ENCODE data around the gene JMJD1C.
"Not testable (repeated sequence)": the region's sequence is repeated elsewhere in the genome, so short reads cannot be mapped to it uniquely, and the experiment has no call there.

The JMJD1C gene

DNA sequence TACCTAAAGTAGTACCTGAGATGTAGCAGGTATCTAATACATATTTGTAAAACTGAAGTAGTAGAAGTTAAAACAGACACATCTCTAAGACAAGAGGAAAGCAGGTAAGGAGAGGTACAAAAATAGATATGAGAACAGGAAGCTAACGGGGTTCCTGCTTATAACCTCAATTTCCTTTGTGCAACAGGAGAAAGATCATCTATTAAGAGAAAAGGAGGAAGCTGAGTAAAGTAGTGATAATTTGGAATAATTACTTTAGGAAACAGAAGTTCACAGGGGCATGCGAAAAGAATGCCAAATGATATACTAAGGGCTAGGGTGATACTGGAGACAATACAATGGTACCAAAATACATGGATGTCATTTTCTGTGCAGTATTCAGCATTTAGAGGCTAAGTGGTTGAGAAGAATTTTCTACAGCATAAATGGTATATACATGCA is 223.9 kb downstream of the JMJD1C start:
- H3K9me3 ChIP-seq (ENCODE audit: control insufficient read depth in 2 of 2, low read length in 2 of 2), result no peaks in the 10 kb centered on the region
- no peak overlapping the region for H3K27ac ChIP-seq (ENCODE audit: low read length)
- H3K4me1 ChIP-seq (ENCODE audit: control insufficient read depth, insufficient read depth, low read length), result no peaks in the 10 kb centered on the region
- no peaks in the 10 kb centered on the region for H3K36me3 ChIP-seq (ENCODE audit: control insufficient read depth in 2 of 2, insufficient read depth in 2 of 2, low read length in 2 of 2)
- no peak overlapping the region for H3K9ac ChIP-seq (ENCODE audit: low read length in 2 of 2)
- H3K27me3 ChIP-seq (ENCODE audit: control insufficient read depth in 1 of 2, insufficient read depth in 2 of 2, low read length in 2 of 2), result no peaks in the 10 kb centered on the region
- no peak overlapping the region for H3K4me3 ChIP-seq (ENCODE audit: low read length in 2 of 2)

DNA sequence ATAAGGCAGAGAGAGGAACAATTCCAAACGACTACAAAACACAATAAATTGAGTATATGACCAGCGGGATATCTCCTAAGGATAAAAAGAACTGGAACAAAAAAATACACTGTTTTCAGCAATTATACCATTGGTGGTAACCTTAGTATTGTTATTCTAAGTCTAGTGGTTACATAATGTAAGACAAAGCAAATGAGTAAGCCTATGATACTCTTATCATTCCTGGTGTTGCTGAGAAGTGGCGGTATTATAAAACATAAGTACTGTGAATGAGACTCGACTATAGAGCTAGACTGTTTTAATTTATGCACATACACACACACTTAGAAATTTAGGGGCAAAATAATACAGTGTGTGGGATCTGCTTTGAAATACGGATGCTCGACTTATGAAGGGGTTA is 225.0 kb downstream of the JMJD1C start:
- H3K9ac ChIP-seq (ENCODE audit: low read length in 2 of 2), result no peak overlapping the region
- H3K9me3 ChIP-seq (ENCODE audit: control insufficient read depth in 2 of 2, low read length in 2 of 2), result no peaks in the 10 kb centered on the region
- H3K36me3 ChIP-seq (ENCODE audit: control insufficient read depth in 2 of 2, insufficient read depth in 2 of 2, low read length in 2 of 2), result no peaks in the 10 kb centered on the region
- H3K27ac ChIP-seq (ENCODE audit: low read length), result no peak overlapping the region
- H3K4me1 ChIP-seq (ENCODE audit: control insufficient read depth, insufficient read depth, low read length), result no peaks in the 10 kb centered on the region
- no peak overlapping the region for H3K4me3 ChIP-seq (ENCODE audit: low read length in 2 of 2)
- no peaks in the 10 kb centered on the region for H3K27me3 ChIP-seq (ENCODE audit: control insufficient read depth in 1 of 2, insufficient read depth in 2 of 2, low read length in 2 of 2)

DNA sequence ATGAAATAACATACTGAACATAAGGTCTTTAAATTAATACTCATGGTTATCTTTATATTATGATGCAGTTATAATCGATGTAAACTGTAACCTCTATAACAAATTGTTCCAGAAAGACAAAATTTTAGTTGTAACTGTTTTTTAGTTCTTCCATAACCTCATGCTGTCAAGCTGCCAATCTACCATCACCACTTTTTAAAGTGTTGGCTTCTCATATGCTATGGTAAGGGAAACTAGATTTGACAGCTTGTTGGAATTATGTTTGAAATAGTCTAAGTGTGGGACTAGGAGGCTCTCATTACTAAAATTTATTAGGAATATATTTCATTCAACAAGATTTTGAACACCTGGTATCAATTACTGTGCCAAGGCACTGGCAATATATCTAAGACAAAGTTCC is 227.3 kb downstream of the JMJD1C start:
- no peak overlapping the region for H3K9ac ChIP-seq (ENCODE audit: low read length in 2 of 2)
- no peak overlapping the region for H3K27ac ChIP-seq (ENCODE audit: low read length)
- H3K4me1 ChIP-seq (ENCODE audit: control insufficient read depth, insufficient read depth, low read length), result no peaks in the 10 kb centered on the region
- no peaks in the 10 kb centered on the region for H3K36me3 ChIP-seq (ENCODE audit: control insufficient read depth in 2 of 2, insufficient read depth in 2 of 2, low read length in 2 of 2)
- no peak overlapping the region for H3K4me3 ChIP-seq (ENCODE audit: low read length in 2 of 2)
- H3K9me3 ChIP-seq (ENCODE audit: control insufficient read depth in 2 of 2, low read length in 2 of 2), result no peaks in the 10 kb centered on the region
- no peaks in the 10 kb centered on the region for H3K27me3 ChIP-seq (ENCODE audit: control insufficient read depth in 1 of 2, insufficient read depth in 2 of 2, low read length in 2 of 2)

DNA sequence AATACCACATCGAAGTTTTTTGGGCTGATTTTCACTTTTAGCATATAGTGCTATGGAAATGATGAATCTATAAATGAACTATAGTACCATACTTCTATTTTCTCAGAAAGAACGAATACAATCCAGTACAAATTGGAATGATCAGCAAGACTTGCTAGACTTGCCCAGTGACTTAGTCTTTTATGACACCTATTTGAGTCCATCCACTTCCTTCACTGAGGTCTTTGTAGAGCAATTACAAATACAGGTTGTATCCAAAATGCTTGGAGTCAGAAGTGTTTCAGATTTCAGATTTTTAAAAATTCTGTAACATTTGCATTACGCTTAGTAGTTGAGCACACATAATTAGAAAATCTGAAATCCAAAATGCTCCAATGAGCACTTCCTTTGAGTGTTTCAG is 228.4 kb downstream of the JMJD1C start:
- Histone ChIP-seq H3K27ac (ENCODE audit: low read length) (no peak overlapping the region), H3K9ac (ENCODE audit: low read length in 2 of 2) (no peak overlapping the region), H3K4me3 (ENCODE audit: low read length in 2 of 2) (no peak overlapping the region), H3K27me3 (ENCODE audit: control insufficient read depth in 1 of 2, insufficient read depth in 2 of 2, low read length in 2 of 2) (no peaks in the 10 kb centered on the region), H3K4me1 (ENCODE audit: control insufficient read depth, insufficient read depth, low read length) (no peaks in the 10 kb centered on the region), H3K9me3 (ENCODE audit: control insufficient read depth in 2 of 2, low read length in 2 of 2) (no peaks in the 10 kb centered on the region), H3K36me3 (ENCODE audit: control insufficient read depth in 2 of 2, insufficient read depth in 2 of 2, low read length in 2 of 2) (no peaks in the 10 kb centered on the region)

DNA sequence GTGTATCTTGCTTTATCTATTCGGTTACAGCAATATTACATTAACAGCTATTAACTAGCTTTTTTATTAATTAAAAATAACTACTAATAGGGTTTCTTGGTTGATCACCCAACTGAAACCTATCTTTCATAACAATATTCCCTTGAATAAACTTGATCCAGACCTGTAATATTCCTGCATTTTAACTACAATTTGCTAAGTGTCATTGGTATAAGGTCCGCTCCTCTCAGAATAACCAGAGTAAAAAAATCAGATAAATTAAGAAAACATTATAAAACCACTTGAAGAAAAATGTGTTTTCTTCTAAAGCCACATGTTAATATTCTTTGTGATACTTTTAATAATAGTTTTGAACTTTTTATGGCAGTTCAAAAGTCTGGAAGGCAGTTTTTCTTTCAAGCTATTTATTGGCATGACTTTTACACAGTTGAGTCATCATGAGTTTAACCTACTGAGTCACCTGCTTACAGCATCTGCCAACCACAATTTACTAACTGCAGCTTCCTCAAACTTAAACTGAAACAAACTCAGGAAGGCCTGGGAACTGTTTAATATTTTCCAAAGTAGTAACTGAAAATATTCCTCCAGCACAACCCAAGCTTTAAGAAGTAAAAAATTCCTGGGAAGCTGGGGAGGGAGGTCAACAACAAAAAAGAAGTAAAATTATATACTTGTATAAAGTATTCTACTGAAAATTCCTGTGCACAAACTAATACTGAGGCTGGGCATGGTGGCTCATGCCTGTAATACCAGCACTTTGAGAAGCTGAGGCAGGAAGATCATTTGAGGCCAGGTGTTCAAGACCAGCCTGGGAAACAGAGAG is 229.5 kb downstream of the JMJD1C start:
- no peak overlapping the region for H3K27ac ChIP-seq (ENCODE audit: low read length)
- H3K27me3 ChIP-seq (ENCODE audit: control insufficient read depth in 1 of 2, insufficient read depth in 2 of 2, low read length in 2 of 2), result no peaks in the 10 kb centered on the region
- no peaks in the 10 kb centered on the region for H3K4me1 ChIP-seq (ENCODE audit: control insufficient read depth, insufficient read depth, low read length)
- H3K9me3 ChIP-seq (ENCODE audit: control insufficient read depth in 2 of 2, low read length in 2 of 2), result no peaks in the 10 kb centered on the region
- H3K36me3 ChIP-seq (ENCODE audit: control insufficient read depth in 2 of 2, insufficient read depth in 2 of 2, low read length in 2 of 2), result no peaks in the 10 kb centered on the region
- H3K4me3 ChIP-seq (ENCODE audit: low read length in 2 of 2), result no peak overlapping the region
- H3K9ac ChIP-seq (ENCODE audit: low read length in 2 of 2), result peak overlapping the region in 1 of 2 donors; percentile 4

DNA sequence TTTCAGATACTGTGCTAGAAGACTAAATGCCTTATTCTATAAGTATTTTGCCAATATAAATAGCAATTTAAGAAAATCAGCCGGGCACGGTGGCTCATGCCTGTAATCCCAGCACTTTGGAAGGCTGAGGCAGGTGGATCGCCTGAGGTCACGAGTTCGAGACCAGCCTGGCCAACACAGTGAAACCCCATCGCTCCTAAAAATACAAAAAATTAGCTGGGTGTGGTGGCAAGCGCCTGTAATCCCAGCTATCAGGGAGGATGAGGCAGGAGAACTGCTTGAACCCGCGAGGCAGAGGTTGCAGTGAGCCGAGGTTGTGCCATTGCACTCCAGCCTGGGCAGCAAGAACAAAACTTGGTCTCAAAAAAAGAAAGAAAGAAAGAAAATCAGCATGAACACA is 230.6 kb downstream of the JMJD1C start:
- H3K9me3 ChIP-seq (ENCODE audit: control insufficient read depth in 2 of 2, low read length in 2 of 2); H3K36me3 ChIP-seq (ENCODE audit: control insufficient read depth in 2 of 2, insufficient read depth in 2 of 2, low read length in 2 of 2); H3K27me3 ChIP-seq (ENCODE audit: control insufficient read depth in 1 of 2, insufficient read depth in 2 of 2, low read length in 2 of 2); H3K27ac ChIP-seq (ENCODE audit: low read length); H3K4me1 ChIP-seq (ENCODE audit: control insufficient read depth, insufficient read depth, low read length); H3K9ac ChIP-seq (ENCODE audit: low read length in 2 of 2); H3K4me3 ChIP-seq (ENCODE audit: low read length in 2 of 2): not testable (repeated sequence)

DNA sequence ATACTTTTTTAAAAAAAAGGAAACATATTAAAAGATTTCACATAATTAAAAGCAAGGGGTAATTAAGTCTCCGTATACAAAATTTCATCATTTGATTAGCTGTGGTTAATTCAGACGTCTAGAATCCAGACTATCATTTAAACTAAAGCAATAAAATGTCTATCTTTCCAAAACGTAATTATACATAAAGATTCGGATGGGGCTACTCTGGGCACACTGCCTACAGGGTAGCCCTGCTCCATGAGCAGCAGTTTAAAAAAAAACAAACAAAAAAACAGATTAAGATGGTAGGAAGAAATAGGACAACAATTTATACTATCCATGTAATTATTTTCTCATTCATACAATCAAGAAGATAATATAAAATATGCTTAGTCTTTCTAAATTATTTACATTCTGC is 236.6 kb downstream of the JMJD1C start:
- Histone ChIP-seq H3K4me1 (ENCODE audit: control insufficient read depth, insufficient read depth, low read length) (no peaks in the 10 kb centered on the region), H3K27ac (ENCODE audit: low read length) (no peak overlapping the region)

DNA sequence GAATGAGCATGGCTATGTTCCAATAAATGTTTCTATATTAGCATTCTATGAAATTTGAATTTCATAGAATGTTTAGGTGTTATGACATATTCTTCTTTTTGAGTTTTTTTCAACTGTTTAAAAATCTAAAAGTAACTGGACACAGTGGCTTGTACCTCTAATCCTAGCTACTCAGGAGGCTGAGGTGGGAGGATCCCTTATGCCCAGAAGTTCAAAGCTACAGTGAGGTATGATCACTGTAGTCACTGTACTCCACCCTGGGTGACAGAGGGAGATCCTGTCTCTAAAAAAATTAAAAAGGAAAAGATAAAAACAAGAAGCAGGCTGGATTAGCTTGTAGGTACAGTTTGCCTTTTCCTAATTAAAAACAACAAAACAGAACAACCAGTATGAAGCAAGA is 237.5 kb downstream of the JMJD1C start:
- Histone ChIP-seq H3K4me1 (ENCODE audit: control insufficient read depth, insufficient read depth, low read length) (no peaks in the 10 kb centered on the region), H3K27ac (ENCODE audit: low read length) (no peak overlapping the region), H3K9me3 (ENCODE audit: control insufficient read depth in 2 of 2, low read length in 2 of 2) (no peaks in the 10 kb centered on the region), H3K9ac (ENCODE audit: low read length in 2 of 2) (no peak overlapping the region), H3K27me3 (ENCODE audit: control insufficient read depth in 1 of 2, insufficient read depth in 2 of 2, low read length in 2 of 2) (no peaks in the 10 kb centered on the region), H3K4me3 (ENCODE audit: low read length in 2 of 2) (no peak overlapping the region), H3K36me3 (ENCODE audit: control insufficient read depth in 2 of 2, insufficient read depth in 2 of 2, low read length in 2 of 2) (peaks cover 0 to 3% of the 10 kb centered on the region in 2 donors)

More for the DNA sequence above, 236.6 kb downstream of the JMJD1C start:
- Histone ChIP-seq H3K9ac (ENCODE audit: low read length in 2 of 2) (no peak overlapping the region), H3K27me3 (ENCODE audit: control insufficient read depth in 1 of 2, insufficient read depth in 2 of 2, low read length in 2 of 2) (no peaks in the 10 kb centered on the region), H3K36me3 (ENCODE audit: control insufficient read depth in 2 of 2, insufficient read depth in 2 of 2, low read length in 2 of 2) (peaks cover 0 to 3% of the 10 kb centered on the region in 2 donors), H3K4me3 (ENCODE audit: low read length in 2 of 2) (no peak overlapping the region), H3K9me3 (ENCODE audit: control insufficient read depth in 2 of 2, low read length in 2 of 2) (no peaks in the 10 kb centered on the region)

DNA sequence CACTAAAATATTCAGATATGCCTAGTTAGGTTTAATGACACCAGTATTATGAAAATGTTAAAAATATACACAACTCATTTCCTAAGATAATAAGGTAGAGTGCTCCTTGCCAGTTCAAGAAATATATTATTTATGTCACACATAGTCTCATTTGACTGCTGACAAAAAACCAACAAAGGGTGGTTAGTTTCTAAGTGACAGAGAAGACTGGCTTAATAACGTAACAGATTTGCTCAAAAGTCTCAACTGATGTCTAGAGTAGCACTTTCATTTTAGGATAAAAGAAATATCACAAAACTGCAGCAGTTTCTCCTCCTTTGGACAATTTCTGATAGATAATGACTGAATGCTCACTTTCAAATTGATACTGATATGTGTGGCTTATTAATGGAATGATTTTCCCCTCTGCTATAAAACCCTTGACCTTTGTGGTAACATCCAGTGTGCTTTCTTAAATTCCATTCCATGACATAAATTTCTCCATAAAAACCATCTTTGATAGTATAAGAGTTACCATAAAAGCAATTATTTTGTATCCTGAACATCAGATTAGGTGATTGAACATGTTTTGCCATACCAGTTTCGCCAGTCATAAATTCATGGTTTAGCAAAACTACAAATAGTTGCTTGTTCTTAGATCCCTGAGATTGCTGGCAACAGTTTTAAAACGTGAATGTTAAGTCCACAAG is 238.4 kb downstream of the JMJD1C start:
- Histone ChIP-seq H3K4me1 (ENCODE audit: control insufficient read depth, insufficient read depth, low read length) (no peaks in the 10 kb centered on the region), H3K27ac (ENCODE audit: low read length) (no peak overlapping the region), H3K36me3 (ENCODE audit: control insufficient read depth in 2 of 2, insufficient read depth in 2 of 2, low read length in 2 of 2) (peaks cover 0 to 3% of the 10 kb centered on the region in 2 donors), H3K9me3 (ENCODE audit: control insufficient read depth in 2 of 2, low read length in 2 of 2) (no peaks in the 10 kb centered on the region), H3K4me3 (ENCODE audit: low read length in 2 of 2) (no peak overlapping the region), H3K27me3 (ENCODE audit: control insufficient read depth in 1 of 2, insufficient read depth in 2 of 2, low read length in 2 of 2) (no peaks in the 10 kb centered on the region), H3K9ac (ENCODE audit: low read length in 2 of 2) (no peak overlapping the region)

DNA sequence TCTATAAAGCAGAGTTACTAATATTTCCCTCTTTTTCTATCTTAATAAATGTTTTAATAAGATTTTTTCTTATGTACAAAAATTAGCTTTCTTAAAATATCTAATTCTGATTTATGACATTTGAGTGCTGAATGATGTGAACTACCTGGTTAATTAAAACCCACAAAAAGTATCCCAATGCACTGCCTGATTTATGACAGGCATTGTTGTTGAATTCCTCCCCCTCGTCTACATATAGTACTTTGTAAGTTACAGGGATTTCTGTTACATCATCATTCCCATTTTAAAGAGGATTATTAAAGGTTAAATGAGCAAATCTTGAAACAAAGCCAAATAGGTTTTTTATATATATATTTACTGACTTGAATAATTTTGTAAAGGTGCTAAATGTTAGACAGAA is 241.5 kb downstream of the JMJD1C start:
- Histone ChIP-seq H3K4me1 (ENCODE audit: control insufficient read depth, insufficient read depth, low read length) (no peaks in the 10 kb centered on the region), H3K9ac (ENCODE audit: low read length in 2 of 2) (no peak overlapping the region), H3K27me3 (ENCODE audit: control insufficient read depth in 1 of 2, insufficient read depth in 2 of 2, low read length in 2 of 2) (no peaks in the 10 kb centered on the region), H3K9me3 (ENCODE audit: control insufficient read depth in 2 of 2, low read length in 2 of 2) (no peaks in the 10 kb centered on the region), H3K4me3 (ENCODE audit: low read length in 2 of 2) (no peak overlapping the region), H3K27ac (ENCODE audit: low read length) (no peak overlapping the region), H3K36me3 (ENCODE audit: control insufficient read depth in 2 of 2, insufficient read depth in 2 of 2, low read length in 2 of 2) (peaks cover 0 to 3% of the 10 kb centered on the region in 2 donors)

DNA sequence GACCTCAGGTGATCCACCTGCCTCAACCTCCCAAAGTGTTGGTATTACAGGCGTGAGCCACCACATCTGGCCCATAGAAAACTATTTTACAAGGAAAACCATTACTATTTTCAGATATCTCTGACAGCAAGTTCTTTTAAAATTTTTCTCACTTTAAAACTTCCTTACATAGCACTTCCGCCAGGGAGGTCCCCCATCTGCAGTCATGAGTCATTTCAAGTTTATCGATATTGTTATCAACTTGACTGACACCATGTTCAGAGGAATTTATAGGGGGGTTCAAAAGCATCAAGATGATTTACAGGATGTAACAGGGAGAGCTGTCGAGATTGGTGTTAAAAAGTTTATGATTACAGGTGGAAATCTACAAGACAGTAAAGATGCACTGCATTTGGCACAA is 243.8 kb downstream of the JMJD1C start:
- H3K27ac ChIP-seq (ENCODE audit: low read length), result no peak overlapping the region
- H3K36me3 ChIP-seq (ENCODE audit: control insufficient read depth in 2 of 2, insufficient read depth in 2 of 2, low read length in 2 of 2), result peaks cover 0 to 3% of the 10 kb centered on the region in 2 donors
- no peak overlapping the region for H3K9ac ChIP-seq (ENCODE audit: low read length in 2 of 2)
- no peaks in the 10 kb centered on the region for H3K27me3 ChIP-seq (ENCODE audit: control insufficient read depth in 1 of 2, insufficient read depth in 2 of 2, low read length in 2 of 2)
- H3K9me3 ChIP-seq (ENCODE audit: control insufficient read depth in 2 of 2, low read length in 2 of 2), result no peaks in the 10 kb centered on the region
- no peaks in the 10 kb centered on the region for H3K4me1 ChIP-seq (ENCODE audit: control insufficient read depth, insufficient read depth, low read length)
- H3K4me3 ChIP-seq (ENCODE audit: low read length in 2 of 2), result no peak overlapping the region

Data from stomach smooth muscle (tissue), 2 donors.